NCI-H526 treated with DMSO at 0.1 percent for 48 hours (cell line): Measurements from ENCODE around the gene ITGBL1.

ENCODE experiments used
- DNase-seq: peaks from one replicate; lab custom pipeline; 2025; lab: John Stamatoyannopoulos, UW

ITGBL1 gene

DNA sequence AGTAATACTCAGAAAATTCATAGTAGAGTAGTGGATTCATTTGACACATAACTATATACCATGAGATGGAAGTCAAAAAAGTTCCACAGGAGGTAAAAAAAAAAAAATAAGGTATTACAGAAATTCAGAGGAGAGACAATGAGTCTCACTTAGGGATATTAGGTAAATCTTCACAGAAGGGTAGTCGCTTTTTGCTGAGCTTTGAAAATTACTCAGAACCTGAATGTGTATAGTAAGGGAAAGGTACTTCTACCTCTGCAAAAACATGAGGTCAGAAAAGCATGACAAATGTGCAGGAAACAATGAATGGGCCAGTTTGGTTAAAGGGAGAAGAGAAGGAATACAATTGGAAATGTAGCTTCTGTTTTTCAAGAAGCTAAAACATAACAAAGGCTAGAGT lies 250.6 kb downstream of the ITGBL1 start:
- DNase-seq, result no peak

DNA sequence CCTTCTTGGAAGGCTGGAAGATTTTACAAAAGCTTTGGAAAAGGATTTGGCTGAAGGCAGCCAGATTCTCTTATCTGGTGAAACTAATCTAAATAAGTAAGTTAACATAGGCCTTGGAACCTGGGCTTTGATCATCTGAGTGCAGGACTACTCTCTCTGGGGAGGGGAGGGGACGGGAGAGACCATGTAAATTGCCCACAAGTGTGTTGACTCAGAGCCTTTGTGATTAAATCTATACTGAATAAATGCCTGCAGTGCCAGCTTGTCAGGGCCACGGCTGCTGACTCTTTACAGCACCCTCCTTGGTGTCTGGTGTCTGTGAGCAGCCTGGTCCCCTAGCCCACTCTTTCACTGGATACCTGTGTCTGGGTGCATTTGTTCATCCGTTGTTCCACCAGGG lies 251.4 kb downstream of the ITGBL1 start:
- no peak for DNase-seq

DNA sequence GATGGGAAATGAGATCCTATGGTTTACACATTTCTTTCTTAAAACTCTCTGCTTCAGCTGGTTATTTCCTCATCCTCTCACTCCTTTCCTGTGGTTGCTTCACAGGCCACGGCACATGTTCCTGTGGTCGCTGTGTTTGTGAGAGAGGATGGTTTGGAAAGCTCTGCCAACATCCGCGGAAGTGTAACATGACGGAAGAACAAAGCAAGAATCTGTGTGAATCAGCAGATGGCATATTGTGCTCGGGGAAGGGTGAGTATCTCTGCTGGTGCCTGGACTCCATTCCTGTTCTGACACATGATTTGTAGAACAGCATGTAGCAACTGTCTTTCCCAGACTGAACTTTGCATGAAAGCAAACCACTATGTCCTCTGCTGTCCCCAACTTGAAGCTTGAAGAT lies 254.2 kb downstream of the ITGBL1 start:
- no peak for DNase-seq

DNA sequence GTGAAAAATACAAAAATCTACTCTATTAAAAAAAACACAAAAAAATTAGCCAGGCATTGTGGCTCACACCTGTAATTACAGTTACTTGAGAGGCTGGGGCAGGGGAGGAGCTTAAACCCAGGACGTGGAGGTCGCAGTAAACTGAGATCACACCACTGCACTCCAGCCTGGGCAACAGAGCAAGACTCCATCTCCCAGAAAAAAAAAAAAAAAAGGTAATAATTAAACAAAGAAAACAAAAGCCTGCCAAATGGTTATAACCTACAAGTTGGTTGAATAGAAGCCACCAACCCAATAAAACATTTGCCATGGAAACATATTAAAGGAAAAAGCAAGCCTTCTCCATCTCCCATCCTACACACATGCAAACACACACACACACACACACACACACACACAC lies 255.2 kb downstream of the ITGBL1 start:
- DNase-seq, result no peak

DNA sequence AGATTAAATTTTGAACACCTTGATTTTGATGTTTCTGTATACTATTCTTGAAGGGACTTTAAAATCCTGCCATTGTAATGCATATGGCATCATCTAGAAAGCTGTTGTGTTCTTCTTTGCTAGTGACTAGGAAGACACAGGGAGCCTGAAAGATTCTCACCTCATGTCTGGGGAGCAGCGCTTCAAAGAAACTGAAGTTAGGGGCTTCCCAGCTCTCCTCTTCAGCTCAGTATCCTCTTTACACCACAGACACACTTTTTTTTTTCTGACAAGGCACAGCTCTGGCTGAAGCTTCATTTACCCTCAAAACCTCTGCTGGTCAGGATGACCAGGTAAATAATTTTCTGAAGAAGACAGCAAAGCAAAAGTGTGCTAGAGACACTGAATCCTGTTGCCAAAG lies 255.6 kb downstream of the ITGBL1 start:
- DNase-seq, result no peak

DNA sequence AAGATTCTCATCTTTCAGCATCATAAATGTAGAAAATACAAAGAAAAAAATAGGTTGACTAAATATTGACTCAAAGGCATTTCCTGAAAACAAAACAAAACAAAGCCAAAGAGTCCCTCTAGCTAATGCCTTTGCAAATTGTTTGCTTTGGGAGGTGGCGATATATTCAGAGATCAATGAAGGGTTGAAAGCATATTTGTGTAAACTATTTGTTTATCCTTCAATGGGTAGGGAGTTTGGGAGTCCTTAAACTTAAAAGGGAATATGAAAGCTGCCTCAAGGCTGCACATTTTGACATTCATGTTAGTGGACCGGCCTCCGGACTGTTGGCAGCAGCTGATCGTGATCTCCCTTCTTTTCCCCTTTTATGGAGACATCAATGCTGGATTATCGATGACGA lies 257.5 kb downstream of the ITGBL1 start:
- no peak for DNase-seq

DNA sequence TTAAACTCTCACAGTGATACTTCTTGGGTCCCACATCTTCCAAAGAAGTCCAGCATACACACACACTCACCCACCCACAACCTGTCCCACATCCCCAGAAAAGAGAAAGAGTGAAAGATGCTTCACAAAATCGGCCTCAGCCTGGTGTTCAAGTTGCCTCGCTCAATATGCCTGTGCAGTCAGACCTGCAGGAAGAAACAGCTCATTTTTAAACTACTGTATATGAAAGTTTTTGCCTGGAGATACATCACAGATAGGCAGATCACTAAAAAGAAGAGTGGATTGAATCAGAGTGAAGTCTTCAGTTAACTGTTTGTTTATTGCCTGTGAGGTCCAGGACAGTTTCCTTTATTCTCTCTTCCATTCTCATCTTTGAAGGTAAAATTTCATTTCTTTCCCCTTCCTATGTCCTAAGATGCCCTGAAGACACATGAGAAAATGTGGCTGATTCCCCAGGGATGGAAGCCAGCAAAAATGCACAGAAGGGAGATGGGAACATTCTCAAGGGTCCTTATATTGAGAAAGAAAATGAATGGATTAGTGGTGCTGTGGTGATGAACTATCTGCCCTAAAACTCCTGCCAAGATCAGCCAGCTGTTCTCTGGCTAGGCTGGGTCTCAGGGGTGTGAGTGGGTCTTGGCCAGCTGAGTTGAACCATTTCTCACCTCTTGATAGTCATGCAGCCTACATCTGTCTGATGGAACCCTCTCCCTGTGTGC lies 259.0 kb downstream of the ITGBL1 start:
- no peak for DNase-seq

DNA sequence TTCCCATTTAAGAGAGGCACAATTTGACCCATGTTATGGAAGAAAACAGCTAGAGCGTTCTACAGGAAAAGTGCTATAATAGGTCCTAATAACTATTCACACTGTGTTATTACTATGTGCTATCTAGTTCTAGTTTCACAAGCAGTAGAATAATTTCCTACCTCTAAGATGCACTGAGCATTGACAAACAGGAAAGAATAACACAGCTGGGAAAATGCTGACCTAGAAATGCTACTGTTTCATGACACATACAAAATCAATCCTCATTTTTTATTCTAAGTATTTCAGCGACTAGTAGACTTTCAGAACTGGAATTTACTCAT lies 259.5 kb downstream of the ITGBL1 start:
- DNase-seq, result no peak

DNA sequence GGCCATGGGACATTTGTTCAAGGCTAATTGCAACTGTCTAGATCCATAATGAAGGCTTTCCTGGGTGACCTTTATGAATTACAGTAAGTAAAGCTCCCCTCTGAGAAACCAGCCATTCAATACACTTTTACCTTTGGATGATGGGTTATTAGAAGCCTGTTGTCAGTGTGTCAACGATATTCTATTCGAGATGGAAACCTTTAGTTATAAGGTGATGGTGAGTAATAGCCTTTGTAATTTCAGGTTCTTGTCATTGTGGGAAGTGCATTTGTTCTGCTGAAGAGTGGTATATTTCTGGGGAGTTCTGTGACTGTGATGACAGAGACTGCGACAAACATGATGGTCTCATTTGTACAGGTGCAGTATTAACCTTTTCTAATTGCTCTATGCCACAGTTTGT lies 261.7 kb downstream of the ITGBL1 start:
- DNase-seq, result no peak

DNA sequence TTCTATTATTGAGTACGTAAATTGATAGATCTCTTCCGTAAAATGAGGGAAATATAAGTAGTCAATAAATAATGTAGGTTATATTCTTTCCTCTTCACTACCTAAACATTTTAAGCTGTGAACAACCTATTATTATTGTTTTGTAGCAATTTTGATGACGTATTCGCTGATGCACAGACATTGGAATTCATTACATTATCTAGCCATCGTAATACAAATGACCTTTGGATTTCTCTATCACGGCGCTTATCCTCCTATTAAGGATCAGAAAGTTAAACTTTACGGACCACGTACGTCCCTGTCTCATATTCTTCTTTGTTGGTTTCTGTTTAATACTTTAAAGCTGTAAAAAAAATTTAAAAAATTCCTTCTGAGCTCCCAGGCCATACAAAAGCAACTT lies 264.9 kb downstream of the ITGBL1 start:
- DNase-seq, result no peak

DNA sequence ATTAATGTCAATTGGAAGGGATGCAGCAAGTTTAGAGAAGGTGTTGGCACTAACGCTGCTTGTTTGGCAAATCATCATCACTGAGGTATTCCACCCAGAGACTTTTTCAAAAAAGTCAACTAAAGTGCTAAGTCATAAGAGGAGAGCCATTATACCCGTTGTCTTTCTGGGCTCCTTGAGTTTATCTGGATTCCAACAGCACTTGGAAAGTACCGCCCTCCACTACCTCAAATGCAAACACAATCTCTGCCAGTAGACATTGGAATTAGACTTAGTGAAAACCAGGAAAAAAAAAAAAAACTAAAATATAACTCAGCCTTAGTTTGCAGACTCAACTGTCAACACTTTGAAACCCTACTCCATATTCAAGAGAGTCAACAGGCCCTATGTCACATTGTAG lies 266.0 kb downstream of the ITGBL1 start:
- DNase-seq, result no peak

DNA sequence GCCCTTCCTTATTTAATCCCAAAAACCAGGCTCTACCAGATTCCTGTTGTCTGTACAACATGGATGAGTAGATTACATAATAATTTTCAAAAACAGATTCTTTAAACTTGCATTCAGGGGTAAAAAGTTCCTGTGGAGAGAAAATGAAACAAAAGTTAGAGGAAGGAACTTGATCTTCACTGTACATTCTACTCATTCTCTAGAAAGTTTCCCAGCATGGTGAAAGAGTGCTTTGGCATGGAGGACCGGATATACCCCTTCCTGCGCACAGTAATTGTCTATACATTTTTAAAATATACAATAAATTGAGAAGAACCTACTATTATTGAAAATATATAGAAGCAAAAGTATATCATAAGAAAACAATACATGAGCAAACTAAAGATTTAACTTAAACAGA lies 274.2 kb downstream of the ITGBL1 start:
- DNase-seq, result no peak

DNA sequence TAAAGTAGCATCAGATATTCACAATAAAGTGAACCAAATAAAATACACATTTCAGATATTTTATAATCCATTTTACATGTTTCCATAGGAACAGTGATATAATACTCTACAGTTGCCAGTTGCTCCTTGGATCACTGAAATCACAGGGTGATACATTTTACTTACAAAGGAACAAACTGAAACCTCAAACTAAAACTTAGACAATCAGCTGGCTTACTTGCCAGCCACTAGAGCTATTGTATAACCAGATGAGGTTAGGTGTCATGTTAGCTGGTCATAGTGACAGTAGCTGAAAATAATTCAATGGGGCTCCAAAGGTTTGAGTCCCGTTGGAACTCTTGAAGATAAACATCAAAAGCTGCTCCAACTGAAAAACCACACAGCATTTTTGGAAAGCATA lies 274.6 kb downstream of the ITGBL1 start:
- DNase-seq, result no peak

DNA sequence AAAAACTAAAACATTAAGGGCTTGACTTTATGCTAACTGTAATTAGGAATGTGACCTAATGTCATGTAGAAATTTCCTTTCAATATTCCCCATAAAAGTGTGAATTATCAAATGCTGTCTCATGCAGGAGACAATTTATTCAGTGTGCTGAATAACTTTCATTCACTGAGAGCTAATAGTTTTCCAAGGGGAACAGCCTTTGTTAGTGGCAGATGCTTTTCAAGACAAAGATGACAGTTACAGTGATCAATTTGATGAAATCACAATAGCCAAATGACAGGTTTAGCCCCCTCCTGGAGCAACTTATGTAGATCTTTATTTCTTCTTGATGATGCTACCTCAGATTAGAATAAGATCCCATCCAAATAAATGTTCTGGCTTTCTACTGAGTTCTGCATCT lies 275.5 kb downstream of the ITGBL1 start:
- no peak for DNase-seq

DNA sequence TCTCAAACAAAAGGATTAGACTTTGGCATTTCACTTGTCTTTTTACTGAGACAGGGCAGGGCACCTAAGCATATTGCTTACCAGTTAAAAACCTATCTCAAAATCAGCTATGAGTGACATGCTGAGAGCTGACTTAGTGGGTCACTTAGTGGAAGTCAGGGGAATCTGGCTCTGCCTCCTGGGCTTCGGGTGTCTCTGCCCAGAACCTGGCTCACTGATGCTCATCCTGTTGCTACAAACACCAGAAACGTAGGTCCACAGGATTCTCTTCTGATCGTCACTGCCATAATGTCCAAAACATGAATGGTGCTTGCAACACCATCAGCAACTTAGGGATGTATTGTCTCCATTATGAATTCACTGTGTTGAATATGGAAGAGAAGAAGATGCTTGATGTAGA lies 276.1 kb downstream of the ITGBL1 start:
- no peak for DNase-seq

DNA sequence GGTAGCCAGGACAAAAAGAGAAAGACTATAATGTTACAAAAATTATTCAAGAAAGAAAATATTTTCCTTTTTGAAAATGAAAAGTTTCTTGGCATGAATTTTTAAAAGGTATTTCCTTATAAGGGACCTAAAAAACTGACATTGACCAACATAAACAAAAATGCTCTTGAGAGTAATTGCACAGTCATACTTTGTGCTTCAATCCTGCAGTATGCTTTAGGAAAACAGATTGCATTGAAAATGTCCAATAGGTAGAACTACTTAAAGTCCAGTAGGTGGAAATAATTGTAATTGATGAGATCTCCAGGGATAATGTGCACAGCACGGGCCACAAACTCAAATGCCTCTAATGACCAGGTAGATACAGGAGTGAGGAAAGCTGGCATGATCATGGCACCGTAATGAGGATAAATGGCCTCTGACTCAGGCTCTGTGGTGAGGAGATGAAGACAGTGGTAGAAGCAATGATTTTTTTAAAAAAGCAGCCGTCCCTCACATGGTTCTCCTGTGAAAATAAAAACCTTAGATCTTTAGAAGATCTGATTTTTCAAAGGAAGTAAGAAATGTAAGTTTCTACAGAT lies 278.0 kb downstream of the ITGBL1 start:
- no peak for DNase-seq

DNA sequence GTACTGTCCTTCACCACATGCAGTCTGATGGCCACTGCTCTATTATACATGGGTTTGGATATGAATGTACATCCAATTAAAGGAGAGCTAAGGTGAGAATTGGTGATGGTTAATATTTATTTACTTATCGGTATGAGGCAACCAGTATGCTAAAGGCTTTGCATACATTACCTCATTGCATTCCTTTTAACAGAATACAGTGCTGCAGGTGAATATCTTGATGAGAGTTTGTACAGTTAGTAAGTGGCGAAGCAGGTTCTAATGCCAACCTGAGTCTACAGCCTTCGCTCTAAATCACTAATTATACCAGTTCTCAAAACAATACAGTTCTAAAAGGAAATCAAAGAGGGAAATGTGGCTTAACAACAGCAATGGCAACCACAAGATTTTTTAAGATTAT lies 284.1 kb downstream of the ITGBL1 start:
- no peak for DNase-seq

DNA sequence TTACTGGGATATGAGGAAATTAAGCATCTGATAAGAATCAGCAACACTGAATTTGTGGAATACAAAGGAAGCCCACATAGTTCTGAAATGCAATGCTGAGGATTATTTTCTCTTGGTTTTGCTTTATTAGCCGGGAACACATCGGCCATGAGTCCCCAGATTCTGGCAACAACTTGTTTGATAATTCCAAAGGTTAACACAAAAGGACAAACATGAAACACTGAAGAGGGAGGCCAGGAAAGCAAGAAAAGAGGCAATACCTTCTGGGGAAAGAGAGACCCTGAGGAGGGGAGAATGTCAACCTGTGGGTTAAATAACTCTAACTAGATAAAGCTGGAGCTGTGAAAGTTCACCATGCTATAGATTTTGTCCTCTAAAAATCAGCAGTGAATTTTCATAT lies 285.9 kb downstream of the ITGBL1 start:
- DNase-seq, result no peak

DNA sequence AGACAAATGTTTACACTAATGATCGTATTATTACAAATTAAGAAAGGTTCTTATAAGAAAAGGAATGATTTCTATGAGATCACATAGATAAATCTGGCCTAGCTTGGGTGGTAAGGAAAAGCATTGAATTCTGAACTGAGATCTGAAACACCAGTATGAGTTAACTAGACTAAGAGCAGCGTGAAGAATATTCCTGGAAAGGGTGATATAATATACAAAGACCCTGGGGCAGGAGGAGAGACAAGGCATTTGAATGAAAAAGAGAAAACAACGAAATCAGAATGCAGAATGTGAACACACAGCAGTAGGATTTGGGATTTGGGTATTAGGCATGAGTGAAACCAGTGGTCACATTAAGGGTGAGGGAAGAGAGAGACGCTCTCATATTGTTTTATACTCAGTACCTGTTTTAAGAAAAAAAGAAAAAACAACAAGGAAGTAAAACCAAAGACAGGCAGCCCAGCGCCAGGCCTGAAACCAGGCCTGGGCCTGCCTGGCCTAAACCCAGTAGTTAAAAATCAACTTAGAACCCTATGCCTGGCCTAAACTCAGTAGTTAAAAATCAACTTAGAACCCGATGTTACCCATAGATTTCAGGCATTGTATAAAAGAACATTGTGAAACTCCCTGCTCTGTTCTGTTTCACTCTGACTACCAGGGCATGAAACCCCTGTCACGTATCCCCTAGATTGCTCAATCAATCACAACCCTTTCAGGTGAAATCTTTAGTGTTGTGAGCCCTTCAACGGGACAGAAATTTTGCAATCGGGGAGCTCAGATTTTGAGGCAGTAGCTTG lies 287.1 kb downstream of the ITGBL1 start:
- no peak for DNase-seq

DNA sequence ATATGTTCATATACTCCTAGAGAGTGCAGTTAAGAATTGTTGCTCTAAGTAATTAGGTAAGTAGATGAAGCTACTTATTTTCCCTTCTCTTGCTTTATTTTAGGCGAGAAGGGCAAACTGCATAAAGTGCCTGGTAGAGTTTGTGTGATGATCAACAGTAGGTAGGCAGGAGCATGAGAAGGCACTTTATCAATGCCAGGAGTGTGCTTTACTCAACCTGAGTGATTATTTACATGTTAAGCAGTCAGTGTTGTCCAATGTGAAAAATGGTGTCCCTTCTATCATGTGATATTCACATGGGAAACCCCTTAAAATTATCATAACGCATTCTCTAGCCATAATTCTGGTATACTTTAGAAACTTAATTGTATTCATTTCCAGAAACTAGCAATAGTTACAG lies 294.0 kb downstream of the ITGBL1 start:
- no peak for DNase-seq

DNA sequence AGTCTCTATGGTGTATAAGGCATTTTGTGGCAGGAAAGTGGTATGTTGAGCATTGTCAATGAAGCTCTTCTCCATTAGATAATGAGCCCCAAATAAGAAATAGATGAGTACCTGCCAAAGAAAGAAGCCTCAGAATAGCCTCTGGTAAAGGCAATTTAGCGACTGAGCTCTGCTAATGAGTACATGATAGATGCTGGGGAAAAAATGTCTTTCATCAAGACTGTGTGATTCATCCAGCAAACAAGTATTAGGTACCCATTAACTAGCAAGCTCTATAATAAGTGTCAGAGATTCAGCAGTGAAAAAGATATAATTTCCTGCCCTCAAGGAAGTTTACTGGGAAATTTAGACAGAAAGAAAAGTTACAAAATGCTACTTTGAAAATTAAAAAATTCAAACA lies 294.6 kb downstream of the ITGBL1 start:
- no peak for DNase-seq

DNA sequence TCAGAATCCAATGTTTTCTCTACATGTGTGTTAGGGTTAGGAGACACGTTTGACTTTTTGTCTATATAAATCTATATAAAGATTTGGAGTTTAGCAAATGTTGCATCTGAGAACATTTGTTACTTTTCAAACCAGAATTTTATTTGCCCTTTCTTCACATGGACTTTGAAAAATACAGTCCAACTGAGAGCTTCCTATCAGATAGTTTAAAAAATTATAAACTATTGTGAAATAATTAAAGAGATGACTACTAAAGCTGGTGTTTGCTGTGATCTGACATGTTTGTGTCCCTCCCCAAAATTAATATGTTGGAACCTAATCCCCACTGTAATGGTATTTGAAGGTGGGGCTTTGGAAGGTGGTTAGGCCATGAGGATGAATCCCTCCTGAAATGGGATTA lies 297.1 kb downstream of the ITGBL1 start:
- DNase-seq, result no peak

DNA sequence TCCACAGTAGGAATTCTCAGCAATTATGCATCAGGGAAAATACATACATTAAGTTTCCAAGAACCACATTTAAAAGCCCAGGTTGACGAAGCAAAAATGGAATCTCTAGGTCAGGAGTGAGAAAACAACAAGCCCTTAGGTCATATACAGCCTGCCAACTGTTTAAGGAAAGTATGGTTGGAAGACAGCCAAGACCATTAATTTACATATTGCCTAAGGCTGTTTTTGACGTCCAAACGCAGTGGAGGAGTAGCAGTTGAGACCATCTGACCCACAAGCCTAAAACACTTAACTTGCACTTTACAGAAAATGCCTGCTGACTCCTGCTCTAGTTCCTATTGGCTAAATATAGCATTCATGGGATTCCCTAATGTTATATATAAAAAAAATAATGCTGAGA lies 299.0 kb downstream of the ITGBL1 start:
- no peak for DNase-seq

DNA sequence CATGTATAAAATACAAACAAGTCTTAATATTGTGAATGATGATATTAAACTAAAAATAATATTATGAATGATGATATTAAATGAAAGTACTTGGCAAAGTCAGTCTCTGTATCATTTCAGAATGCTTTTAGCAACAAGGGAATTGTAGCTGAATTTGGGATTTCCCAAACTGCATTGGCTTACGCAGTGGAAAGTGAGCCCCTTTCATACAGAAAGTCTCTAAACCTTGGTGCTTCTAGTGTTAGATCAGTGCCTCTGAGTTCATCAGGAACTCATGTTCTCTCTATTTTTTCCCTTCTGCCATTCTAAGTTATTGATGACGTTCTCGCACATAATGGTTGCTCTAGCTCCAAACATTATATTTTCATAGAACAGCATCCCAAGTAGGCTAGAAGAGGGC lies 300.0 kb downstream of the ITGBL1 start:
- DNase-seq, result no peak
